Fibroblast of upper back skin (primary cell): Measurements from ENCODE around the gene TP73.
A peak's percentile ranks its signal among the peaks of the same experiment; 100 is the strongest.

Experiments
- DNase-seq: peaks from one replicate; pipeline ENCODE4 v3.0.0-alpha.2; 2013

TP73 gene

GRCh38 chr1:3636080-3636479, 16.2 kb upstream of the TP73 start:
- no peak for DNase-seq

- no peak for DNase-seq
Observed at GRCh38 chr1:3636531-3636930, 15.8 kb upstream of the TP73 start.

- no peak for DNase-seq
Observed at GRCh38 chr1:3638027-3638426, 14.3 kb upstream of the TP73 start.

- no peak for DNase-seq
Observed at GRCh38 chr1:3638676-3639075, 13.6 kb upstream of the TP73 start.

- no peak for DNase-seq
Observed at GRCh38 chr1:3639397-3639911, 12.9 kb upstream of the TP73 start.

- no peak for DNase-seq
Observed at GRCh38 chr1:3640121-3640837, 12.0 kb upstream of the TP73 start.

- DNase-seq: no peak
Observed at GRCh38 chr1:3641046-3641760, 11.1 kb upstream of the TP73 start.

- no peak for DNase-seq
Observed at GRCh38 chr1:3641816-3642215, 10.5 kb upstream of the TP73 start.

GRCh38 chr1:3642919-3643675, 9.2 kb upstream of the TP73 start:
- no peak for DNase-seq

- DNase-seq: no peak
Observed at GRCh38 chr1:3644273-3644672, 8.0 kb upstream of the TP73 start.

GRCh38 chr1:3645247-3645646, 7.1 kb upstream of the TP73 start:
- DNase-seq: no peak

- DNase-seq: no peak
Observed at GRCh38 chr1:3645666-3646355, 6.5 kb upstream of the TP73 start.

- DNase-seq: no peak
Observed at GRCh38 chr1:3646596-3646995, 5.7 kb upstream of the TP73 start.

- DNase-seq: peak; percentile 89
Observed at GRCh38 chr1:3649342-3650247, 2.7 kb upstream of the TP73 start, which contains the start of gene WRAP73. Gene WRAP73 (minus strand): TSS chr1:3650103. CDS start chr1:3649999, 104 bp downstream.

GRCh38 chr1:3650248-3651025, 1.9 kb upstream of the TP73 start:
- DNase-seq: no peak

GRCh38 chr1:3651026-3651929, 1.0 kb upstream of the TP73 start:
- DNase-seq: no peak

- DNase-seq: no peak
Observed at GRCh38 chr1:3652548-3653285, 401 bp downstream of the TP73 start.

- no peak for DNase-seq
Observed at GRCh38 chr1:3653286-3653618, 936 bp downstream of the TP73 start.
